CD4-positive, alpha-beta T cell (primary cell): Measurements from ENCODE around the gene CPED1. TPM values are rescaled to one million over a fixed set of nuclear protein-coding genes. Genes with fewer than 3 reads are reported as not detected.
A peak's percentile ranks its signal among the peaks of the same experiment; 100 is the strongest.

Source experiments
- ATAC-seq: fragments of 200-7000 bp; cut with Tn5 transposase; one replicate; pipeline ENCODE4 v1.10.0; 2022; ENCODE audit warnings: mild to moderate bottlenecking; ENCODE audit not compliant: poor library complexity
- CTCF ChIA-PET: fragments of 350-600 bp; sonication (Branson Sonifier 250); formaldehyde crosslinking; loops from one replicate; lab custom pipeline; 2021; ENCODE audit warnings: antibody characterized with exemption, inconsistent platforms; lab: Charles Lee
- POLR2A ChIA-PET: fragments of 350-600 bp; sonication (Branson Sonifier 250); formaldehyde crosslinking; loops from one replicate; lab custom pipeline; 2021; ENCODE audit warnings: antibody characterized with exemption, inconsistent platforms; lab: Charles Lee
- DNase-seq, 14 experiments: peaks; one replicate each; pipeline ENCODE4 v3.0.0-alpha.2; 2013 to 2020; ENCODE audit warnings: mixed read lengths in 2 of 14
- H3K27ac ChIP-seq, 2 donors: one replicate each; pipeline versions ENCODE4 v1.5.1 to v1.7.0; 2013; ENCODE audit warnings: low read length in 2 of 2, low read depth in 1 of 2, mild to moderate bottlenecking in 1 of 2
- H3K27me3 ChIP-seq, 2 experiments: 1 replicate in 1 of 2; 2 replicates in 1 of 2; pipeline versions ENCODE4 v1.6.1 to v1.7.0; 2013; ENCODE audit warnings: low read length in 2 of 2, control low read depth in 1 of 2, mild to moderate bottlenecking in 1 of 2, moderate library complexity in 1 of 2; ENCODE audit not compliant: insufficient read depth in 2 of 2, control insufficient read depth in 1 of 2
- H3K36me3 ChIP-seq: one replicate; pipeline ENCODE4 v1.6.1; 2013; ENCODE audit warnings: low read length, control low read depth; ENCODE audit not compliant: insufficient read depth
- H3K4me1 ChIP-seq: one replicate; pipeline ENCODE4 v1.6.1; 2013; ENCODE audit warnings: low read length, control low read depth; ENCODE audit not compliant: insufficient read depth
- H3K4me3 ChIP-seq: one replicate; pipeline ENCODE4 v1.5.1; 2013; ENCODE audit warnings: mild to moderate bottlenecking, low read length, moderate library complexity
- H3K9me3 ChIP-seq, 2 experiments: 1 replicate in 1 of 2; 2 replicates in 1 of 2; pipeline versions ENCODE4 v1.6.1 to v1.7.0; 2013; ENCODE audit warnings: low read length in 2 of 2, mild to moderate bottlenecking in 2 of 2, control low read depth in 1 of 2, moderate library complexity in 1 of 2; ENCODE audit not compliant: control insufficient read depth in 1 of 2, insufficient read depth in 1 of 2
- H3K27ac Mint-ChIP-seq: one replicate; pipeline ENCODE4 v1.8.0; 2020; ENCODE audit warnings: mixed read lengths
- H3K27me3 Mint-ChIP-seq: one replicate; pipeline ENCODE4 v1.8.0; 2021; ENCODE audit warnings: mixed read lengths
- H3K36me3 Mint-ChIP-seq: one replicate; pipeline ENCODE4 v1.8.0; 2021; ENCODE audit warnings: low read depth, mixed read lengths
- H3K4me1 Mint-ChIP-seq: one replicate; pipeline ENCODE4 v1.8.0; 2021; ENCODE audit warnings: low read depth, mixed read lengths
- H3K4me3 Mint-ChIP-seq: one replicate; pipeline ENCODE4 v1.8.0; 2020; ENCODE audit warnings: mild to moderate bottlenecking, mixed read lengths
- H3K9me3 Mint-ChIP-seq: one replicate; pipeline ENCODE4 v1.8.0; 2020; ENCODE audit warnings: mixed read lengths
- intact Hi-C, 2 experiments: fragments of 100-400 bp; cut with DNase I in 1 of 2; cut with micrococcal nuclease in 1 of 2; formaldehyde crosslinking; loops; one replicate each; pipeline versions ENCODE4 v1.15.1 to v1.9.0; 2023 to 2025; cut with DNase I, micrococcal nuclease
- total RNA-seq, 174 experiments: library from RNA in 2 of 174; stranded (reverse) in 2 of 174; gene quantifications; one replicate each; pipeline ENCODE4 v1.2.3 and lab custom pipeline; 2021 to 2026
- TF ChIP-seq, protein P1 (sequence below): fragments of 200-600 bp; IDR thresholded peaks from one replicate; pipeline ENCODE4 v1.8.0; 2022; ENCODE audit warnings: antibody characterized with exemption, mild to moderate bottlenecking

The CPED1 gene
- total RNA-seq, 2 experiments from 2014 or later: 0.08 to 0.19 TPM

DNA sequence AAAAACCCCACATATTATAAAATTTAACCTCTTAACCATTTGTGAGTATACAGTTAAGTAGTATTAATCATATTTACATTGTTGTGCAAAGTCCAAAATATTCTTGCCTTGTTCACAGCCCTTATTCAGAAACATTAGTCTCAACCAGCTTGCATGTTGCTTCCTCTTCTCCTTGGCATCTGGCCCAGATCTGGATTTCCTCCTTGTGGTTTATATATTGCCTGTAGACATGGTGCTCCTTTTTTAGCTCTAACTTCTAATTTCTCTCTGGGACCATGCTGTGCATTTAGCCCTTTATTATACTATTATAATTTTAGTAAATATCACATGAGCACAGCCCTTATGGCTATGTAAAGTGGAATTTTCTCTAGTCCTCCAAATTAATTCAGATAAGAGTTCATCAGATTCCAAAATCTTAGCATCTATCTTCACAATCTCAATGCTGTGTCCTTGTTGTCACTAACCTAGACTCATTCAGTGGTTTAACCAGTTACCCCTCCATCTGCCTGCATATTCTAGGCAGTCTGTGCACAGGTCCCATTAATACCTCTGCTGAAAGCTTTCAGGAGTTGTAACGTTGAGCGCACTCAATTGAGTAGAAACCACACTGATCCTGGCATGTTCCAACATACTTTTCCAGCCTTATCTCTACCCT lies 7.9 kb downstream of the CPED1 start:
- Histone ChIP-seq H3K4me3 (no peak overlapping the region), H3K4me1 (peaks cover 13% of the 10 kb centered on the region), H3K27me3 (peaks cover 0 to 9% of the 10 kb centered on the region in 2 experiments), H3K9me3 (no peaks in the 10 kb centered on the region), H3K36me3 (no peaks in the 10 kb centered on the region), H3K27ac (no peak overlapping the region)
- ATAC-seq (peak; percentile 89), DNase-seq (peak in 13 of 14 experiments; percentile 19 to 79 (median 52))
- H3K9me3 Mint-ChIP-seq: no peaks in the 10 kb centered on the region
- no peaks in the 10 kb centered on the region for H3K36me3 Mint-ChIP-seq
- peaks cover 14% of the 10 kb centered on the region for H3K27me3 Mint-ChIP-seq
- TF ChIP-seq, protein P1, sequence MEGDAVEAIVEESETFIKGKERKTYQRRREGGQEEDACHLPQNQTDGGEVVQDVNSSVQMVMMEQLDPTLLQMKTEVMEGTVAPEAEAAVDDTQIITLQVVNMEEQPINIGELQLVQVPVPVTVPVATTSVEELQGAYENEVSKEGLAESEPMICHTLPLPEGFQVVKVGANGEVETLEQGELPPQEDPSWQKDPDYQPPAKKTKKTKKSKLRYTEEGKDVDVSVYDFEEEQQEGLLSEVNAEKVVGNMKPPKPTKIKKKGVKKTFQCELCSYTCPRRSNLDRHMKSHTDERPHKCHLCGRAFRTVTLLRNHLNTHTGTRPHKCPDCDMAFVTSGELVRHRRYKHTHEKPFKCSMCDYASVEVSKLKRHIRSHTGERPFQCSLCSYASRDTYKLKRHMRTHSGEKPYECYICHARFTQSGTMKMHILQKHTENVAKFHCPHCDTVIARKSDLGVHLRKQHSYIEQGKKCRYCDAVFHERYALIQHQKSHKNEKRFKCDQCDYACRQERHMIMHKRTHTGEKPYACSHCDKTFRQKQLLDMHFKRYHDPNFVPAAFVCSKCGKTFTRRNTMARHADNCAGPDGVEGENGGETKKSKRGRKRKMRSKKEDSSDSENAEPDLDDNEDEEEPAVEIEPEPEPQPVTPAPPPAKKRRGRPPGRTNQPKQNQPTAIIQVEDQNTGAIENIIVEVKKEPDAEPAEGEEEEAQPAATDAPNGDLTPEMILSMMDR: no peak
- ChIA-PET CTCF (interaction anchor here (1.6 kb wide), 1 partner anchor 9 kb away, joined by 5 read pairs; no protein-coding TSS in a partner anchor), POLR2A (interaction anchor here (0.5 to 1.3 kb wide), 5 partner anchors 9 to 85 kb away, joined by 4 to 8 read pairs (median 6); partner anchors contain the start of gene ING3)
- H3K4me1 Mint-ChIP-seq: peaks cover 44% of the 10 kb centered on the region
- H3K4me3 Mint-ChIP-seq: no peak overlapping the region
- intact Hi-C loops: no loop called here
- no peak overlapping the region for H3K27ac Mint-ChIP-seq

DNA sequence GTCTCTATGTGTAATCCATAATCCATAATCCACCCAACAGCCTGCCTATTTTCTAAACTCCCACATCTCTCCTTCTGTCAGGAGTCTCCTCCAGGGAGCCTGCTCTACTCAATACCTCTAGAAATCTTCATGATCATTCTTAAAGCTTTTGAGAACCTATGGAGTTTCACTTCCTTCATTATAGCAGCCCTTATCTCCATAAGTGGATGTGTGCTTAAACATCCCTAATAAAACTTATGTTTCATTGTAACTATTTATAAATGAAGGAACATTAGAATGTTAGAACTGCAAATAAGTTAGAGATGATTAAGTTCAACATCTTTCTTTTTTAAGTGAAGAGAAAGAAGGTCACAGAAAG lies 8.5 kb downstream of the CPED1 start:
- Mint-ChIP-seq H3K27ac (no peak overlapping the region), H3K4me3 (no peak overlapping the region)

DNA sequence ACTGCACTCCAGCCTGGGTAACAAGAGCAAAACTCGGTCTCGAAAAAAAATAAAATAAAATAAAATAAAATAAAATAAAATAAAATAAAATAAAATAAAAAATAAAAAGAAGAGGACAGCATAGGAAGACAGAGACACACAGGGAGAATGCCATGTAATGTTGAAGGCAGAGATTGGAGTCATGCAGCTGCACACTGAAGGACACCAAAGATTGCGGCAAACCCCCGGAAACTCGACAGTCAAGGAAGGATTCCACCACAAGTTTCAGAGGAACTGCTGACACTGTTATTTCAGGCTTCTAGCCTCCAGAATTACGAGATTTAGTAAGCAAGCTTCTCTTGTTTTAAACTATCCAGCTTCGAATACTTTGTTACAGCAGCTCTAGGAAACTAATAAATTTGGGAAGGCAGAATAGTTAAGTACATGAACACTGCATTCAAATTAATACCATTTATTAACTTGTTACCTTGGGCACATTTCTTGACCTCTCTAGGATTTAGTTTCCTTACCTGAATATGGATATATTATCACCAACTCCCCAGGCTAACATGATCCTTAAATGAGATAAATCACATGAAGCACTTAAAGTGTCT lies 9.5 kb downstream of the CPED1 start:
- H3K4me1 Mint-ChIP-seq: peaks cover 44% of the 10 kb centered on the region

More for the DNA sequence above, 8.5 kb downstream of the CPED1 start:
- Histone ChIP-seq H3K27me3 (peaks cover 0 to 5% of the 10 kb centered on the region in 2 experiments), H3K36me3 (no peaks in the 10 kb centered on the region), H3K4me1 (peaks cover 13% of the 10 kb centered on the region), H3K9me3 (no peaks in the 10 kb centered on the region), H3K4me3 (no peak overlapping the region), H3K27ac (no peak overlapping the region)
- Mint-ChIP-seq H3K27me3 (peaks cover 10% of the 10 kb centered on the region), H3K36me3 (no peaks in the 10 kb centered on the region), H3K9me3 (no peaks in the 10 kb centered on the region), H3K4me1 (peaks cover 44% of the 10 kb centered on the region)
- no peak for ATAC-seq
- intact Hi-C loops: no loop called here
- POLR2A ChIA-PET: interaction anchor here (1.1 to 1.3 kb wide), 3 partner anchors 10 to 84 kb away, joined by 5 to 8 read pairs (median 7); partner anchors contain the start of gene ING3
- DNase-seq: no peak
- TF ChIP-seq, protein P1: no peak
- CTCF ChIA-PET: interaction anchor here (1.6 kb wide), 1 partner anchor 10 kb away, joined by 5 read pairs; no protein-coding TSS in a partner anchor

More for the DNA sequence above, 9.5 kb downstream of the CPED1 start:
- H3K9me3 Mint-ChIP-seq: no peaks in the 10 kb centered on the region
- intact Hi-C loops: no loop called here
- Histone ChIP-seq H3K4me1 (peaks cover 13% of the 10 kb centered on the region), H3K4me3 (no peak overlapping the region), H3K27ac (no peak overlapping the region), H3K36me3 (no peaks in the 10 kb centered on the region), H3K9me3 (no peaks in the 10 kb centered on the region), H3K27me3 (peaks cover 0 to 8% of the 10 kb centered on the region in 2 experiments)
- H3K36me3 Mint-ChIP-seq: no peaks in the 10 kb centered on the region
- ChIA-PET POLR2A (interaction anchor here (1.6 kb wide), 1 partner anchor 17 kb away, joined by 8 read pairs; no protein-coding TSS in a partner anchor), CTCF (interaction anchor here (1.6 kb wide), 1 partner anchor 11 kb away, joined by 5 read pairs; no protein-coding TSS in a partner anchor)
- no peak overlapping the region for H3K4me3 Mint-ChIP-seq
- TF ChIP-seq, protein P1: no peak
- ATAC-seq (no peak), DNase-seq (peak in 2 of 14 experiments; percentile 29 to 32)
- H3K27me3 Mint-ChIP-seq: peaks cover 7% of the 10 kb centered on the region
- H3K27ac Mint-ChIP-seq: no peak overlapping the region
